ENCODE results near the gene ALDH1L1. TPM values are rescaled to one million over a fixed set of nuclear protein-coding genes. Genes with fewer than 3 reads are reported as not detected.

ALDH1L1 gene
- total and polyA plus RNA-seq, 9 of the 15 experiments (the other 6 are each of a cell fraction or from before 2014, with no cell fraction given) = 0.06 to 1.9 (median 0.57) TPM; not detected in 1

- TF ChIP-seq SMAD1 (IDR thresholded peaks at IDR 0.05; ENCODE audit: low read depth, low read length, partially characterized antibody) (no peak), TOE1 (IDR thresholded peaks at IDR 0.05; ENCODE audit: borderline replicate concordance) (no peak), TOE1 (CRISPR knock-in tag; IDR thresholded peaks at IDR 0.05; ENCODE audit: borderline replicate concordance, low read depth) (no peak), POLR2A (conservative IDR thresholded peaks at IDR 0.05) (peak; percentile 61; the same call in 1 of the 2 replicates), XRCC3 (IDR thresholded peaks at IDR 0.05) (no peak), SNAPC5 (CRISPR knock-in tag; IDR thresholded peaks at IDR 0.05) (no peak), KDM5B (IDR thresholded peaks at IDR 0.05; ENCODE audit: insufficient replicate concordance, low read depth, low read length) (peak; percentile 36), GTF2B (IDR thresholded peaks at IDR 0.05; ENCODE audit: extremely low read depth, insufficient read length) (no peak), ZNF655 (CRISPR knock-in tag; IDR thresholded peaks at IDR 0.05) (no peak), ETV1 (tag; conservative IDR thresholded peaks at IDR 0.05; ENCODE audit: low read depth) (no peak), RNF219 (CRISPR knock-in tag; IDR thresholded peaks at IDR 0.05) (no peak), ZBTB1 (CRISPR knock-in tag; IDR thresholded peaks at IDR 0.05; ENCODE audit: borderline replicate concordance, low read depth) (no peak), ILK (tag; IDR thresholded peaks at IDR 0.05; ENCODE audit: borderline replicate concordance, low read depth) (no peak), ETV6 (IDR thresholded peaks at IDR 0.05; ENCODE audit: borderline replicate concordance in 1 of 2, low read depth in 2 of 2, low read length in 1 of 2) (no peak), ETV6 (CRISPR knock-in tag; IDR thresholded peaks at IDR 0.05; ENCODE audit: borderline replicate concordance) (no peak), IFI16 (CRISPR knock-in tag; IDR thresholded peaks at IDR 0.05) (no peak), ZNF444 (CRISPR knock-in tag; IDR thresholded peaks at IDR 0.05) (no peak), FIP1L1 (IDR thresholded peaks at IDR 0.05; ENCODE audit: low read depth, low read length, poor library complexity, severe bottlenecking) (no peak), BDP1 (IDR thresholded peaks at IDR 0.05; ENCODE audit: insufficient read depth, insufficient read length) (no peak), CBX8 (IDR thresholded peaks at IDR 0.05; ENCODE audit: borderline replicate concordance, extremely low read depth, low read depth, low read length, poor library complexity, severe bottlenecking) (no peak), ZNF395 (CRISPR knock-in tag; IDR thresholded peaks at IDR 0.05) (no peak)
These were observed 96.2 kb downstream of the ALDH1L1 start, which contains the start of gene SLC41A3 (continued) for GRCh38 chr3:126083913-126084767.
